ENCODE measurements around the gene TRIM38.
A peak's percentile ranks its signal among the peaks of the same experiment; 100 is the strongest.

TRIM38 gene

GRCh38 chr6:25962149-25963127 lies at the start of gene TRIM38:
Gene TRIM38, plus strand, starts transcription at chr6:25962802. Its CDS starts 3,721 bp downstream, at chr6:25966523.
- peak within 1 kb of the TSS; percentile 83 to 97 for H3K9ac ChIP-seq (ENCODE audit: low read length in 2 of 2)
- H3K9me3 ChIP-seq (ENCODE audit: control insufficient read depth in 2 of 2, low read length in 2 of 2), result no peaks in the 10 kb centered on the region
- peaks cover 7 to 11% of the 10 kb centered on the region in 2 donors for H3K36me3 ChIP-seq (ENCODE audit: control insufficient read depth in 2 of 2, insufficient read depth in 2 of 2, low read length in 2 of 2)
- no peaks in the 10 kb centered on the region for H3K27me3 ChIP-seq (ENCODE audit: control insufficient read depth in 1 of 2, insufficient read depth in 2 of 2, low read length in 2 of 2)
- peaks cover 30% of the 10 kb centered on the region for H3K4me1 ChIP-seq (ENCODE audit: control insufficient read depth, insufficient read depth, low read length)
- H3K4me3 ChIP-seq (ENCODE audit: low read length in 2 of 2), result peak within 1 kb of the TSS; percentile 53 to 87
- H3K27ac ChIP-seq (ENCODE audit: low read length), result peak within 1 kb of the TSS; percentile 92

- no peaks in the 10 kb centered on the region for H3K36me3 ChIP-seq (ENCODE audit: control insufficient read depth in 2 of 2, insufficient read depth in 2 of 2, low read length in 2 of 2)
- H3K4me1 ChIP-seq (ENCODE audit: control insufficient read depth, insufficient read depth, low read length), result no peaks in the 10 kb centered on the region
- H3K27me3 ChIP-seq (ENCODE audit: control insufficient read depth in 1 of 2, insufficient read depth in 2 of 2, low read length in 2 of 2), result peaks cover 0 to 4% of the 10 kb centered on the region in 2 donors
- H3K27ac ChIP-seq (ENCODE audit: low read length), result no peak overlapping the region
- no peaks in the 10 kb centered on the region for H3K9me3 ChIP-seq (ENCODE audit: control insufficient read depth in 2 of 2, low read length in 2 of 2)
- H3K9ac ChIP-seq (ENCODE audit: low read length in 2 of 2), result no peak overlapping the region
- H3K4me3 ChIP-seq (ENCODE audit: low read length in 2 of 2), result no peak overlapping the region
Observed at GRCh38 chr6:25913741-25914140, 48.9 kb upstream of the TRIM38 start.

- H3K36me3 ChIP-seq (ENCODE audit: control insufficient read depth in 2 of 2, insufficient read depth in 2 of 2, low read length in 2 of 2), result no peaks in the 10 kb centered on the region
- H3K9me3 ChIP-seq (ENCODE audit: control insufficient read depth in 2 of 2, low read length in 2 of 2), result no peaks in the 10 kb centered on the region
- no peak overlapping the region for H3K4me3 ChIP-seq (ENCODE audit: low read length in 2 of 2)
- peaks cover 0 to 4% of the 10 kb centered on the region in 2 donors for H3K27me3 ChIP-seq (ENCODE audit: control insufficient read depth in 1 of 2, insufficient read depth in 2 of 2, low read length in 2 of 2)
- no peaks in the 10 kb centered on the region for H3K4me1 ChIP-seq (ENCODE audit: control insufficient read depth, insufficient read depth, low read length)
- no peak overlapping the region for H3K27ac ChIP-seq (ENCODE audit: low read length)
- H3K9ac ChIP-seq (ENCODE audit: low read length in 2 of 2), result no peak overlapping the region
Observed at GRCh38 chr6:25916330-25916729, 46.3 kb upstream of the TRIM38 start.

GRCh38 chr6:25916789-25917490 lies 45.7 kb upstream of the TRIM38 start:
- H3K9ac ChIP-seq (ENCODE audit: low read length in 2 of 2), result no peak overlapping the region
- no peaks in the 10 kb centered on the region for H3K36me3 ChIP-seq (ENCODE audit: control insufficient read depth in 2 of 2, insufficient read depth in 2 of 2, low read length in 2 of 2)
- H3K4me1 ChIP-seq (ENCODE audit: control insufficient read depth, insufficient read depth, low read length), result no peaks in the 10 kb centered on the region
- H3K27ac ChIP-seq (ENCODE audit: low read length), result no peak overlapping the region
- peaks cover 0 to 4% of the 10 kb centered on the region in 2 donors for H3K27me3 ChIP-seq (ENCODE audit: control insufficient read depth in 1 of 2, insufficient read depth in 2 of 2, low read length in 2 of 2)
- H3K9me3 ChIP-seq (ENCODE audit: control insufficient read depth in 2 of 2, low read length in 2 of 2), result no peaks in the 10 kb centered on the region
- no peak overlapping the region for H3K4me3 ChIP-seq (ENCODE audit: low read length in 2 of 2)

- Histone ChIP-seq H3K9ac (ENCODE audit: low read length in 2 of 2) (no peak overlapping the region), H3K9me3 (ENCODE audit: control insufficient read depth in 2 of 2, low read length in 2 of 2) (no peaks in the 10 kb centered on the region), H3K4me1 (ENCODE audit: control insufficient read depth, insufficient read depth, low read length) (no peaks in the 10 kb centered on the region), H3K4me3 (ENCODE audit: low read length in 2 of 2) (no peak overlapping the region), H3K36me3 (ENCODE audit: control insufficient read depth in 2 of 2, insufficient read depth in 2 of 2, low read length in 2 of 2) (no peaks in the 10 kb centered on the region), H3K27me3 (ENCODE audit: control insufficient read depth in 1 of 2, insufficient read depth in 2 of 2, low read length in 2 of 2) (peaks cover 0 to 4% of the 10 kb centered on the region in 2 donors), H3K27ac (ENCODE audit: low read length) (no peak overlapping the region)
Observed at GRCh38 chr6:25918083-25918683, 44.4 kb upstream of the TRIM38 start.

- Histone ChIP-seq H3K4me3 (ENCODE audit: low read length in 2 of 2) (no peak overlapping the region), H3K27me3 (ENCODE audit: control insufficient read depth in 1 of 2, insufficient read depth in 2 of 2, low read length in 2 of 2) (peaks cover 0 to 4% of the 10 kb centered on the region in 2 donors), H3K9ac (ENCODE audit: low read length in 2 of 2) (no peak overlapping the region), H3K9me3 (ENCODE audit: control insufficient read depth in 2 of 2, low read length in 2 of 2) (no peaks in the 10 kb centered on the region), H3K4me1 (ENCODE audit: control insufficient read depth, insufficient read depth, low read length) (no peaks in the 10 kb centered on the region), H3K27ac (ENCODE audit: low read length) (no peak overlapping the region), H3K36me3 (ENCODE audit: control insufficient read depth in 2 of 2, insufficient read depth in 2 of 2, low read length in 2 of 2) (no peaks in the 10 kb centered on the region)
Observed at GRCh38 chr6:25919657-25920056, 42.9 kb upstream of the TRIM38 start.

- no peaks in the 10 kb centered on the region for H3K4me1 ChIP-seq (ENCODE audit: control insufficient read depth, insufficient read depth, low read length)
- H3K27me3 ChIP-seq (ENCODE audit: control insufficient read depth in 1 of 2, insufficient read depth in 2 of 2, low read length in 2 of 2), result no peaks in the 10 kb centered on the region
- no peaks in the 10 kb centered on the region for H3K9me3 ChIP-seq (ENCODE audit: control insufficient read depth in 2 of 2, low read length in 2 of 2)
- no peaks in the 10 kb centered on the region for H3K36me3 ChIP-seq (ENCODE audit: control insufficient read depth in 2 of 2, insufficient read depth in 2 of 2, low read length in 2 of 2)
- no peak overlapping the region for H3K9ac ChIP-seq (ENCODE audit: low read length in 2 of 2)
- no peak overlapping the region for H3K27ac ChIP-seq (ENCODE audit: low read length)
- no peak overlapping the region for H3K4me3 ChIP-seq (ENCODE audit: low read length in 2 of 2)
Observed at GRCh38 chr6:25921525-25922203, 40.9 kb upstream of the TRIM38 start.

- Histone ChIP-seq H3K4me1 (ENCODE audit: control insufficient read depth, insufficient read depth, low read length) (no peaks in the 10 kb centered on the region), H3K27me3 (ENCODE audit: control insufficient read depth in 1 of 2, insufficient read depth in 2 of 2, low read length in 2 of 2) (no peaks in the 10 kb centered on the region), H3K36me3 (ENCODE audit: control insufficient read depth in 2 of 2, insufficient read depth in 2 of 2, low read length in 2 of 2) (no peaks in the 10 kb centered on the region), H3K27ac (ENCODE audit: low read length) (no peak overlapping the region), H3K9me3 (ENCODE audit: control insufficient read depth in 2 of 2, low read length in 2 of 2) (no peaks in the 10 kb centered on the region), H3K4me3 (ENCODE audit: low read length in 2 of 2) (no peak overlapping the region), H3K9ac (ENCODE audit: low read length in 2 of 2) (no peak overlapping the region)
Observed at GRCh38 chr6:25922301-25922700, 40.3 kb upstream of the TRIM38 start.

- no peaks in the 10 kb centered on the region for H3K4me1 ChIP-seq (ENCODE audit: control insufficient read depth, insufficient read depth, low read length)
- H3K36me3 ChIP-seq (ENCODE audit: control insufficient read depth in 2 of 2, insufficient read depth in 2 of 2, low read length in 2 of 2), result no peaks in the 10 kb centered on the region
- no peak overlapping the region for H3K4me3 ChIP-seq (ENCODE audit: low read length in 2 of 2)
- H3K9ac ChIP-seq (ENCODE audit: low read length in 2 of 2), result no peak overlapping the region
- no peak overlapping the region for H3K27ac ChIP-seq (ENCODE audit: low read length)
- H3K27me3 ChIP-seq (ENCODE audit: control insufficient read depth in 1 of 2, insufficient read depth in 2 of 2, low read length in 2 of 2), result no peaks in the 10 kb centered on the region
- H3K9me3 ChIP-seq (ENCODE audit: control insufficient read depth in 2 of 2, low read length in 2 of 2), result no peaks in the 10 kb centered on the region
Observed at GRCh38 chr6:25925876-25926275, 36.7 kb upstream of the TRIM38 start.

- Histone ChIP-seq H3K9me3 (ENCODE audit: control insufficient read depth in 2 of 2, low read length in 2 of 2) (no peaks in the 10 kb centered on the region), H3K9ac (ENCODE audit: low read length in 2 of 2) (no peak overlapping the region), H3K36me3 (ENCODE audit: control insufficient read depth in 2 of 2, insufficient read depth in 2 of 2, low read length in 2 of 2) (no peaks in the 10 kb centered on the region), H3K27ac (ENCODE audit: low read length) (no peak overlapping the region), H3K27me3 (ENCODE audit: control insufficient read depth in 1 of 2, insufficient read depth in 2 of 2, low read length in 2 of 2) (no peaks in the 10 kb centered on the region), H3K4me1 (ENCODE audit: control insufficient read depth, insufficient read depth, low read length) (no peaks in the 10 kb centered on the region), H3K4me3 (ENCODE audit: low read length in 2 of 2) (no peak overlapping the region)
Observed at GRCh38 chr6:25927178-25927577, 35.4 kb upstream of the TRIM38 start.

Data from stomach smooth muscle (tissue), 2 donors.